GM19468 (cell line): ENCODE results near the gene AGBL1.
"Not testable (repeated sequence)": the region's sequence is repeated elsewhere in the genome, so short reads cannot be mapped to it uniquely, and the experiment has no call there.

ENCODE experiments used
- ATAC-seq: cut with Tn5 transposase; IDR thresholded peaks from one replicate; pipeline ENCODE4 v1.9.1; 2021; ENCODE audit warnings: mild to moderate bottlenecking, moderate library complexity, moderate number of reproducible peaks; ENCODE audit not compliant: unreplicated experiment; ENCODE audit errors: extremely low read depth

The AGBL1 gene

DNA sequence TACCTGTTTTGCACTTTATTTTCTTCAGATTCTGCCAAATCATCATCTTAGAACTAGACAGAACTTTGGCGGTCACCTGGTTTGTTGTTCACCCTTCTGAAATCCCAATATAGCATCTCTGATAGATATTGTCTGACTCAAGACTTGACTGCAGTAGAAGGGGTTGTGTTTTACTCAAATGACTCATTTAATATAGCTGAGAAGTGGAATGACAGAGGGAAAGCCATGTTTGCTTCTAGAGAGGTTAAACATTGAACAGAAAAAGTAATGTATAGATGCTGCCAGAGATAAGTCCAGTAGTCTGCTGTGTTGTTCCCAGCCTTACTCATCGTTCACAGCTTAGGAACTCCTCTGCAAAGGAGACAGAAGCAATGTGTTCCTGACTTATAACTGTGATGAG, 402.0 kb downstream of the AGBL1 start:
- no peak for ATAC-seq

DNA sequence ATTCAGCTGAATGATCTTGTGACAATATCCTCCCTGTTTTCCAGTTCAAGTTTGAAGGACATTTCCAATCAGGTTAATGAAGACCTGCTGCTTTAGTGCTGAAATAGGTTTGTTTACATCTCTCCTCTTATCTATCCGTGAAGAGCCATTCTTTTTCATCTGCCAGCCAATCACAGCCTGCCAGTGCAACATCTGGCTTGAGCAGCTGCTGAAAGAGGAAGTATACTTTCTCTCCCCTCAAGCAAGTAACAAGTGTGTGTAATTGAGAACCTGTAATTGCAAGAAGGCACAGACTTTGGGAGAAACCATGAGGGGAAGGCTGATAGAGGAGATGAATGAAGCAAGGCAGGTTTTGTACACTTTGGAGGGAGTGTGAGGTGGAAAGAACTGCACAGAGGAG, 404.3 kb downstream of the AGBL1 start:
- ATAC-seq = no peak

DNA sequence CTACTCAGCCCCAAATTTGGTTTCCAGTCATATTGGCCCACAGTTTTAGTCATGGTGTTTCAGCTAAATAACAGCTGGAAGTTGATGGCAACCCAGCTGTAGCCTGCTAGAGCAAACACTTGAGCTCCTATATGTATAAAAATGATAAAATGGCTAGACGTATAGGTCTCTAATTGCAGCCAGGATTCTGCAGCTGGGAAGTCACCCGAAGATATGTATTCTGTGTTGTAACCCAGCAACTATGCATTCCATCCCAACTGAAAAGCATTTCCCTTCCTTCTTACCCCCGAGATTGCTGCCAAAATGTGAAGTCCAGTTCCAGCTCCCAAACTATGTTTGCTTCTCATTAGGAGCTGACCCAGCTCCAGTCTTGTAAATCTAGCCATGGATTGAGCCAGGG, 408.4 kb downstream of the AGBL1 start:
- ATAC-seq = no peak

DNA sequence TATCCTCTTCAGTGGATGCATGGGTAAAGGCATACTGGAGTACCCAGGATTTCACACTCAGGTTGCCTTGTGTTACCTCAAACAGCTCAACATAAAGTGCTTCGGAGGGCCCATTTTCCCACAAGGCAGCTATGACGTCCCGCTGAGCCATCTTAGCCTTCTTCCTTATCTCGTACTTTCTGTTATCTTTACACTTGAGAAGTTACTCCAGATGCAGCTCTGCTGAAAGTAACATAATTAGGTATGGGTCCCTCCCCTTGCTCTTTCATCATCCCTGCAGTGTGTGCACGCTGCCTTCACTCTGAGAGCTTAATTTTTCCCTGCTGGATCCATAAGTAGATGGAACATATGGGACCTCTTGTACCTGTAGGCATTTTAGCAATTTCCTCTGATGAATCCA, 410.3 kb downstream of the AGBL1 start:
- no peak for ATAC-seq

DNA sequence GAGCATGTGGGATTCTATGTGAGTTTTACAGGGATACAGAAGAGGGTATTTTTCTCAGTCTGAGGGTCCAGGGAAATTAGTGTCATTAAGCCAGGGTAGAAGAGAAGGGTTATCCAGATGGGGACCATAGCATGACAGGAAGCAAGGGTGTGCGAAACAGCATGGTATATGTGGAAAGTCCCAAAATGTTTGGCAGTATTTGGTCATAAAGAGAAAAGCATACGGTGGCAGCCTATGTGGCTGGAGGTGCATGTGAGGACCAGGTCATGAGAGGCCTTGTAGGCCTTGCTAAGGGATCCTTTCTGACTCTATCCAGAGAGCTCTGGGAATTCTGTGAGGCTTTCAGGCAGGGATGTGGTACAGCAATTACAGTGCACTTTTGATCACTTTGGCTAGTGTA, 411.4 kb downstream of the AGBL1 start:
- no peak for ATAC-seq

DNA sequence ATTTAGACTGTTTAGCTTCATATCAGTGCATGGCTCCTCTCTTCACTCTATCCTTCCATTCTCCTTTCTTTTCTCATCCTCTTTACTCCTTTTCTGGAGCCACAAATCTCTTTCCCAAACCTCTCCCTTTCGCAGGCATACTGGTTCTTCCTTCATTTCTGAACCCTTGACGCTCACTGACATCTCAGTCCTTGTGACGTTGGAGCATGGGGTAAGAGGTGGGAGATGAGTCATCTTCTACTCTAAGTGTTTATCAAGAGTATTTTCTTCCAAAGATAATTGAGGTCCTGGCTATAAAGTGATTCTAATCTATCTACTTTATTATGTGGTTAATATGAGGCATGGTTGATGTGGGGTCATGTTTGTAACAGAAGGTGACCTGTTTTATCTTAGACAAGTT, 414.2 kb downstream of the AGBL1 start:
- no peak for ATAC-seq

DNA sequence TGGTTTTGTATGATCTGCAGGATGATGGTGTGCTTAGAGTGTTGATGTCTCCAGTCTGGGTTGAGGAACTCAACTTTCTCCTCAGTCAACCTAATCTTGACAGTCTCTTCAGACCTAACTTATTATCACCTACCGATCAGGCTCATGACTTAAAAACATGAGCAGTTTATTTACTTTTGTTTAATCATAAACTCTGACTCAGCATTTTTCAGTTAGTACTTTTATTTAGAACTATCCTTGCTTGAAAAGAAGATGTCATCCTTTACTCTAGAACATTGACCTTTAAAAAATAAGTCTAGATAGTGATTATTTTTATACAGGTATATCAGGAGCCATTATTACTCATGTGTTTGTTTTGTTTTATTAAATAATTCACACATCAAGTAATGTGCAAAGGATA, 414.8 kb downstream of the AGBL1 start:
- no peak for ATAC-seq

DNA sequence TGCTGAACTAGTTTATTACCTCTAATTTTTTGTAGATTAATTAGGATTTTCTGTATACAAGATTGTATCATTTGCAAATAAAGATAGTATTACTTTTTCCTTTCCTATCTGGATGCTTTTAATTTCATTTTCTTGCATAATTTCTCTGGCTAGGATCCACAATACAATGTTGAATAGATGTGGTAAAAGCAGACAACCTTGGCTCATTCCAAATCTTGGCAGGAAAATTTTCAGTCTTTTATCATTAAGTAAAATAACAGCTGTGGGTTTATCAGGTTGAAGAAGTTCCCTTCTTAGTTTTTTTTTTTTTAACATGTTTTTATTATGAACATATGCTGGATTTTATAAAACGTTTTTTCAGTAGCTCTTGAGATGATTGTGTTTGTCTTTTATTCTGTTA, 422.6 kb downstream of the AGBL1 start:
- ATAC-seq = no peak

DNA sequence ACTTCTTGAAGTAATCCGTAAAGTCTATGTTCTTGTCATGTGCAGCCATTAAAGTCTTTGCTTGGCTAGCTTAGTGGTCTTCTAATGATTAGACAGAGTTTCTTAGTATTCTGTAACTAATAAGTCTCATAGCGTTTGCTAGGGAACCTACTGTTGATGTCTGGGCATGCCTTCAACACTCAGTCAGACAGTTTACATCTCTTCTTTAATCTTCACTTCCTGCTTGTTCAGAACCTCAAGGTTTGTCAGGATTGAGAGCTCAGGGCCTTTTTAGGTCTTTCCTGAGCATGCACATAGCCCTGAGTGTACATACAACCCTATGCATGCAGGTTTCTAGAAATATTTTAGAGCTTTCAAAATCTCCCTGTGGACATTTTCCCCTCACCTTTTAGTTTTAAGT, 426.3 kb downstream of the AGBL1 start:
- no peak for ATAC-seq

DNA sequence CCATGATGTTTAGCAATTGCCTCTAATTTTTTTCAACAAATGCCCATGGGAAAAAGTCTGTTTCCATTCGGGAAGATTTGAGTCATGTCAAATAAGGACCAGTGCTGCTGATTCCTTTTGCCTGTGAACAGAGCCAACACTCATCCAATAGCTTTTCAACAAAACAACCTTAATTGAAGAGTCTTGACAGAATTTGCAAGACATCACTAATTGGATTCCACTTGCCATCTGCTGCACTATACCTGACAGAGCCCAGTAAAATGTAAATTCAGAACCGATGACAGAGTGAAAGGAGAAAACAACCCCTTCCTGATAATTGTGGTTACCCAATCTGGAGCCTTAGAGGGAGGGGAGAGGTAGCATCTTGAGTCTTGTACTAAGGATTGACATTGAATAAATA, 426.7 kb downstream of the AGBL1 start:
- ATAC-seq = no peak

DNA sequence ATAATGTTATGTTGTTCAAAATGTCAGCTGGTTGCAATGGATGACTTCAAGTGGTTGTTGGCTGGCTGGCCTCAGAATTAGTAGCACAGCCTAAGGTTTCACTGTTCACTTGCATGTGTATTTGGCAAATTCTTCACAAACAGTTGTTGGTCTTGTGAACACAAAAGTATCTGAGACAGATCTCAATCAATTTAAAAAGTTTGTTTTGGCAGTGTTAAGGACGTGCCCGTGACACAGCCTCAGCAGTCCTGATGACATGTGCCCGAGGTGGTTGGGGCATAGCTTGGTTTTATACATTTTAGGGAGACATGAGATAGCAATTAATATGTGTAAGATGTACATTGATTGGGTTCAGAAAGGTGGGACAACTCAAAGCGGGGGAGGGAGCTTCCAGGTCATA, 436.0 kb downstream of the AGBL1 start:
- ATAC-seq = no peak

DNA sequence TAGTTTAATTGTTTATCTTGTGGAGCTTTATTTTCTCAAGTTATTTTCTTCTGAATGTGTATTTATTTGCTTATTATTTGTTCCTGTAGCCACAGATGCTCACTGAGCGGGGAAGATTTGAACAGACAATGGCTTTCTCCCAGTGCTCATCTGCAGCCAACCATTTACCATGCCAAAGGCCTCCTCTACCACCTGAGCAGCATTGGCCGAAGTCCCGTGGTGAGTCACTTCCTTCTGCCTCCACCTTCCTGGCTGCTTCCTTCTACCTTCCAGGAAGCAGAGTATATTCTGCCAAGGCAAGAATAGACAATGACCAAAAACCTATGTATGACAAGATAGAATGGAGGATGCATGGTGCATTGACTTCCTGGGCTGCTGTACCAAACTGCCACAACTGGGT, 443.1 kb downstream of the AGBL1 start:
- ATAC-seq = no peak

DNA sequence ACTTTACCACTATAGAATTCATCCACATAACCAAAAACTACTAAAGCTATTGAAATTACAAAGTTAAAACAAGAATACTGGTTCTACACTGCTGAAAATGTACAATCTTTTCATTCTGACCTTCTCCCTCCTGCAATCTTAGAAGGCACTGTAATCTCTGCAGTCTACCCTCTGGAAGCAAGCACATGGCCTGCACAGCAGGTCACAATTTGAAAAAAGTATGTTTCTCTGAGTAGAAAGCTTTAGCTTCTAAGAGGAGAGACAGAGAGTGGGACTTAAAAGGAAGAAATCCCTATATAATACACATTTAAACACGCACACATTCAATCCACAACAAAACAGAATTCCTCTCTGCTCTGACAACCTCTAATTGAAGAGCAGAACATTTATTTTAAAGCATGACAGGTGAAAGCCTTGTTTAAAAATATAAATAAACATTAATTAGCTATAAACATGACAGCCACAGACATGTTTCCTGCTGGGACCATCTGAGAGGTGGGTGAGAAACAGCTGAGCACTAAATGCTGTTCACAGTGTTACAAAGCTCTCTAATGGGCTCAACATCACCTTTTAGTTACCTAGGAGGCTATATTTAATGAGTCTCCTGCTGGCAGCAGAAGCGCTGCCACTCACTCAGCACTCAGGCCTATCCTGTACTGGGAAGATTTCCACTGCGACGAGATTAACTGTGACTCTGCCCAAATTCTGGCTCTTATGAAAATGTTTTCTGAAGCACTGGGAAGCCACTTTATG, 447.4 kb downstream of the AGBL1 start:
- no peak for ATAC-seq

DNA sequence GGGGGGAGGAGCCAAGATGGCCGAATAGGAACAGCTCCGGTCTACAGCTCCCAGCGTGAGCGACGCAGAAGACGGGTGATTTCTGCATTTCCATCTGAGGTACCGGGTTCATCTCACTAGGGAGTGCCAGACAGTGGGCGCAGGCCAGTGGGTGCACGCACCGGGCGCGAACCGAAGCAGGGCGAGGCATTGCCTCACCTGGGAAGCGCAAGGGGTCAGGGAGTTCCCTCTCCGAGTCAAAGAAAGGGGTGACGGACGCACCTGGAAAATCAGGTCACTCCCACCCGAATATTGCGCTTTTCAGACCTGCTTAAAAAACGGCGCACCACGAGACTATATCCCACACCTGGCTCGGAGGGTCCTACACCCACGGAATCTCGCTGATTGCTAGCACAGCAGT, 448.4 kb downstream of the AGBL1 start:
- ATAC-seq = not testable (repeated sequence)

DNA sequence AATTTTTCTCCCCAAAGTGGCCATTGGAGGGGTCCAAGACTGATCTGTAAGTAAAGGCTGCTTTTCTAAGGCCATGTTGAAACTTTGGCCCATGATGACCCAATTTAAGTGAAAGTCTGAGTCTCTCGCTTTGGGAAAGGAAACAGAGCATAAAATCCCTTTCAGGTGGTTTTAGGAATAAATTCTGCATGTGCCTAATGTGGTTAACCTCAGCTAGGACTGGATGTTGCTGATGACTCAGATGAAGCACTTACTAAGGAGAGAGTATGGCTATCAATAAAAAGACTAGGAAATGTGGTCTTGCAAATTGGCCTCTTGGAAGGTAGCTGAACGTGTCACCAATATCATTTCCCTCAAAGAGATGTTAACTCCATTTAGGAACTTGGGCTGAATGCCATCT, 458.5 kb downstream of the AGBL1 start:
- no peak for ATAC-seq

DNA sequence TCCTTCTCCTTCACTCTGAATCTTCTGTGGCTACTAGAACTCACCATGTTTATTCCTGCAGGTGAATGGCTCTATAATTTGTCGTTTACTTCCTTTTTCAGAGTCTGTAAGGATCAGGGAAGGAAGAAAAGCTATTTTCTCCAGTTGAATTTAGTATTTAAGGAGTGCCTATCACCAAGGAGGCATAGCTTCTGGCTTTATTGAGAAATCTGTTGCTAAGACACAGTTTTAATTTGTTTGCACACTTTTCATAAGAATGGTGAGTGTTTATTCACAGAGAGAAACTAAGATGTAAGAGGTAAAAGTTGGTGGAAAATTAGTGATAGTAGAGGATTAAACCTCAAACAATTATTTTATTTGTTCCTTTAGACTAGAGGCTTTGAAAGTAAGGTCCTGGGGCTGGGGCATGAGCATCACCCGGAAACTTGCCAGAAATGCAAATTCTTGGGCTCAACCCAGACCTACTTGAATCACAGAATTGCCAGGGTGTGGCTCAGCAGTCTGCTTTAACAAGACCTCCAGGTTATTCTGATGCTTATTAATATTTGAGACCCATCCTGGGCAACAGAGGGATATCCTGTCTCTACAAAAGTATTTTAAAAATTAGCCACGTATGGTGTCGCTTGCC, 461.3 kb downstream of the AGBL1 start:
- ATAC-seq = no peak

DNA sequence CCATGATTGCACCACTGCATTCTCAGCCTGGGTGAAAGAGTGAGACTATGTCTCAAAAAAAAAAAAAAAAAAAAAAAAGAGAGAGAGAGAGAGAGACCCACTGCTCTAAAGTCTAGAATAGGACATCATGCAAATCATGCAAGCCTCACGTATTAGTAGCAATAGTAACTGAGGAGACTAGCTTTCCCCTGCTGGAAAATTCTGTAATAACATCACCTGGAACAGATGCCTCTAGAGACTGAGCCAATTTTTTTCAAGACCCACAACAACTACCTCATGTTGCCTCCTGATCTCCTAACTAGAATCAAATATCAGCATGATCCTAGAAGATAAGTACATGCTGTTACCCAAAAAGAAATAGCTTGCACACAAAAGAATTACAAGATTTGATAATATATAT, 461.9 kb downstream of the AGBL1 start:
- ATAC-seq = no peak

DNA sequence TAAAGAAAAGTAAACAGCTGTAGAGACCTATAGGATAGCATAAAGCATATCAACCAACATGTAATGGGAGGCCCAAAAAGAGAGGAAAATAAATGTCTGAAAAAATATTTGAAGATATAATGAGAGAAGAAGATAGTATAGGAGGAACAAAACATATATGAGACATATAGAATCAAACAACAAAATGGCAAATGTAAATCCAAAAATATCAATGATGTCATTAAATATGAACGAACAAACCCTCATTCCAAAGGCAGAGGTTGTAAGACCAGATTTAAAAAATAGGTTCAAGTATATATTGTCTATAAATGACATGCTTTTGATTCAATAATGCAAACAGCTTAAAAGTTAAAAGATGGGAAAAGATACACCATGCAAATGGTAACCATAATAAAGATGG, 470.4 kb downstream of the AGBL1 start:
- ATAC-seq = no peak

DNA sequence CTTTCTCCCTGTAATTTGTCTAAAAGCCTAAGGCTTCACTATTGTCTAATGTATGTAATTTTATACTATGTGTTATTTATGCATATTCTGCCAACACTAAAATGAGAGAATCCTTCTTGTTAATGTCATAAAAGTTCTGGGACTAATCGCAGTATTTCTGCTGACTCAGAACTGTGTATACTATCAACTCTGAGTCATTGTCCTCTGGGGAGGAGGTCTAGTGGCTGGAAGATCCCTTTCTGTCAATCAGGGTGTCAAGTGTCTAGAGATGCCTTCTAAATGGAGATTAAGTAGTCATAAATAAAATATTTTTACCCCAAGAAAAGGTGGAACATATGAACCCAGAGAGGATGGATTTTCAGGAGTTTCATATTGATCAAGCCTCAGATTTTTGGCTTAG, 473.4 kb downstream of the AGBL1 start:
- ATAC-seq = no peak

DNA sequence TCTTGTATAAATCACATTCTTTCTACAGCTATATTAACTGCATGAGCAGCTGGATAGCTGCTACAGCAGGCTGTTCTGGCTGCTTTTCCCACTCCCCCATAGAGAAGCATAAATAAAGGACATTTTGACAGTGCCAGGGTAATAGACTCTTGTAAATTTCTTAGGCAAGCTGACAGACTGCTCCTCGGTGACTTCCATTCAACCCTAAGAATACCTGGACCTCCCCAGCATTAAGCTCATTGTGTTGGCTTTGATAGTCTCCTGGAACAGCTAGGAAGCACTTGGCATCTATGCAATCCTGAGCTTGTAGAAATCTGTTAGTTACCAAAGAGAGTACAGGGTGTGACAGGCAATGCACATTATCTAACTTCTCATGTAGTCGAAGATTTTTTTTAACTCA, 475.4 kb downstream of the AGBL1 start:
- ATAC-seq = no peak

DNA sequence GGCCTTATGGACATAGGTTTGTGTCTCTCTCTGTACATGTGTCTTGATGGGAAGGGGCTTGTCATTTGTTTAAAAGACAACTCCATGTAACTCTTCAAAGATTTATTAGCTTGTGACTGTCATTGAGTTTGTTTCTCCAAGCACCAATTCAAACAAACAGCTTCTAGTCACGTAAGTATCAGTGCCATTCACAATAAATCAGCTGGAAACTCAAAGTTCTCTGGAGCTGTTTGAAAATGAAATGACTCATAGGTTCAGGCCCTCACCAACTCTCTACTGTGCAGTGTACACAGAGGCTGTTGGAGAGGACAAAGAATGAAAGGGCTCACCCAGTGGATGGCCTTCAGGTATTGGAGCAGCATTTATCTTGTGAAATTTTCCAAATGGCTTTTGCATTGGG, 476.3 kb downstream of the AGBL1 start:
- no peak for ATAC-seq

DNA sequence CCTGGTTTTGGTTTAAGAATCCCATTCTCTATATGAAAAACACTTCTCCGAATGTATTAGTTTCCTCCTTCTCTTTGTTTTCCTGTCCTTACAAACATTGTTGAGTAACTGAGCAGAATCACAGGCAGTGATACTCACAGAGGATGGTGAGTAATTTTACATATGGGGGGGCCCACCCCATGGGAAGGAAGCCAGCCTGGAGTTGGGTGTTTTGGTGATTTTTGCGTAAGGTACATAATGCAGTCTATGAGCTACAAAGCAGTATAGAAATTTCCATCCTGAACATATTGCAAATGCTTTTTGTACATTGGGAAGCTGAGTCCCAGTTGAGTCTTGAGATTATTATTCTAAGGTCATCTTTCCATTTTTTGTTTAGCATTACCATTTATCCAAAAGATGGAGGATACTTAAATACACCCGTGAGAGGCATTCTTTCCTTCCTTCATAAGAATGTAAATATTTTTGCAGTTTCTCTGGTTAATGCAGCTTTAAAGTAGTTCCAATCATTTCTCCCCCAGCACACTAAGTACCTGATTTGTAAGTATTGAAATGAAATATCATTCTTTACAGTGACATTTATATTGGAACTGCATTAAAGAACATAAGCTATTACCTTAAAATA, 476.8 kb downstream of the AGBL1 start:
- ATAC-seq = no peak
